Peyer's patch (tissue), 4 donors: ENCODE results near the gene PSORS1C2. TPM values are rescaled to one million over a fixed set of nuclear protein-coding genes. Genes with fewer than 3 reads are reported as not detected.

ENCODE experiments used
- DNase-seq, 3 donors: peaks; one replicate each; pipeline ENCODE4 v3.0.0-alpha.2; 2017 to 2019
- H3K27ac ChIP-seq, 4 donors: fragments of 200-600 bp; sonication (generic); one replicate each; pipeline ENCODE4 v1.5.1; 2016 to 2019
- H3K27me3 ChIP-seq, 2 donors: fragments of 200-600 bp; sonication (generic); one replicate each; pipeline ENCODE4 v1.5.1; 2019
- H3K36me3 ChIP-seq, 3 donors: fragments of 200-600 bp; sonication (generic); one replicate each; pipeline ENCODE4 v1.5.1; 2016 to 2019
- H3K4me1 ChIP-seq, 4 donors: fragments of 200-600 bp; sonication (generic); one replicate each; pipeline ENCODE4 v1.5.1; 2016 to 2019
- H3K4me3 ChIP-seq, 4 donors: fragments of 200-600 bp; sonication (generic); 1 replicate in 3 of 4; 2 replicates in 1 of 4; pipeline ENCODE4 v1.5.1; 2016 to 2019; ENCODE audit warnings: mild to moderate bottlenecking in 1 of 4
- H3K9me3 ChIP-seq, 4 donors: fragments of 200-600 bp; sonication (generic); one replicate each; pipeline ENCODE4 v1.5.1; 2016 to 2019; ENCODE audit warnings: mild to moderate bottlenecking in 1 of 4
- POLR2A ChIP-seq, 2 donors: fragments of 450-650 bp; IDR thresholded peaks; one replicate each; pipeline ENCODE4 v1.5.1; 2017; ENCODE audit warnings: antibody characterized with exemption in 2 of 2, mild to moderate bottlenecking in 2 of 2, moderate library complexity in 2 of 2
- total RNA-seq, 4 donors: library from RNA; depleted of rRNA; stranded (reverse); fragments of >200 nt; gene quantifications; one replicate each; pipeline ENCODE4 v1.1.0, GENCODE V29; 2016
- TF ChIP-seq, protein P1 (sequence below), 6 experiments: fragments of 450-650 bp in 4 of 6; fragments of 200-600 bp in 2 of 6; sonication (generic) in 1 of 6; IDR thresholded peaks; one replicate each; pipeline ENCODE4 v1.5.1; 2017 to 2019; ENCODE audit warnings: antibody characterized with exemption in 6 of 6, mild to moderate bottlenecking in 3 of 6, moderate library complexity in 1 of 6

PSORS1C2 gene
- total RNA-seq, 4 donors from 2014 or later = not detected

DNA sequence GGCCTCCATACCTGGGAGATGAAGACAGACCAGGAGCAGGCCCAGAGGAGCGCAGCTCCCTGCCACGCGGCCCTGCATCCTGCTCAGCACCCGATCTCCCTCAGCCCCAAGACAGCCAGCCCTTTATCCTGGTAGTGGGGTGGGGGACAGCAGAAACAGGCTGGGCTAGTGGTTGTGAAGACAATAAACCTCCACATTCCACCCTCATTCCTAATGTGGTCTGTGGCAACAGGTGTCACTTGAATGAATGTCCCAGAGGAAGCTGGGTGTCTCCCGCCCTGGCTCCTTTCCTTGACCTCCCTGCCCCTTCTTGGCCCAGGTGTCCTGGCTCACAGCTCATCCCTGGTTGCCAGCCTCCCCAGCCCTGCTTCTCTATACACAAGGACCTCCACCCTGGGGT is 26.4 kb downstream of the PSORS1C2 start, which contains the start of gene C6orf15:
TSS of gene C6orf15 (minus strand) at position 98 of the 400 bp plus-strand sequence. CDS start at position 78, 20 bp downstream.
- Histone ChIP-seq H3K27ac (no peak within 1 kb of the TSS), H3K27me3 (no peaks in the 10 kb centered on the region), H3K9me3 (no peaks in the 10 kb centered on the region), H3K36me3 (no peaks in the 10 kb centered on the region), H3K4me1 (peaks cover 0 to 12% (median 0%) of the 10 kb centered on the region in 4 donors), H3K4me3 (no peak within 1 kb of the TSS)
- TF ChIP-seq, protein P1, sequence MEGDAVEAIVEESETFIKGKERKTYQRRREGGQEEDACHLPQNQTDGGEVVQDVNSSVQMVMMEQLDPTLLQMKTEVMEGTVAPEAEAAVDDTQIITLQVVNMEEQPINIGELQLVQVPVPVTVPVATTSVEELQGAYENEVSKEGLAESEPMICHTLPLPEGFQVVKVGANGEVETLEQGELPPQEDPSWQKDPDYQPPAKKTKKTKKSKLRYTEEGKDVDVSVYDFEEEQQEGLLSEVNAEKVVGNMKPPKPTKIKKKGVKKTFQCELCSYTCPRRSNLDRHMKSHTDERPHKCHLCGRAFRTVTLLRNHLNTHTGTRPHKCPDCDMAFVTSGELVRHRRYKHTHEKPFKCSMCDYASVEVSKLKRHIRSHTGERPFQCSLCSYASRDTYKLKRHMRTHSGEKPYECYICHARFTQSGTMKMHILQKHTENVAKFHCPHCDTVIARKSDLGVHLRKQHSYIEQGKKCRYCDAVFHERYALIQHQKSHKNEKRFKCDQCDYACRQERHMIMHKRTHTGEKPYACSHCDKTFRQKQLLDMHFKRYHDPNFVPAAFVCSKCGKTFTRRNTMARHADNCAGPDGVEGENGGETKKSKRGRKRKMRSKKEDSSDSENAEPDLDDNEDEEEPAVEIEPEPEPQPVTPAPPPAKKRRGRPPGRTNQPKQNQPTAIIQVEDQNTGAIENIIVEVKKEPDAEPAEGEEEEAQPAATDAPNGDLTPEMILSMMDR (IDR thresholded peaks at IDR 0.05) = no peak
- TF ChIP-seq POLR2A (IDR thresholded peaks at IDR 0.05) = no peak
- no peak for DNase-seq

DNA sequence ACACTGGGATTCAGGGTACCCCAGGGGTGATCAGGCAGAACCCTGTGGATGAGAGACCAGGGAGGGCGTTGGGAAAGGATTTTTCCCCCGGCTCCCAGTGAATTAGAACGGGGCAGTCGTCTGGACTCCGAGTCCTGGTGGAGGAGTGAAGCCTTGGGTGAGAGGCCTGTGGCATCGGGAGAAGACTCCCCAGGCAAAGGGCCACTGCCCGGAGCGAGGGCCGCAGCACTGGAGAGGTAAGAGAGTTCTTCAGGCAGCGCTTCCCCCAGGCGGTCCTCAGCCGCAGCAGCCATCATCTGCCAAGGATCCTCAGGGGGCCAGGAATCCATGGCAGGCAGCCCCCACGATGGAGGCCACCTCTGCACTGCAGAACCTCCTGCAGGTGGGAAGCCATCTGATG is 27.2 kb downstream of the PSORS1C2 start:
- Histone ChIP-seq H3K27ac (no peak overlapping the region), H3K4me3 (no peak overlapping the region), H3K36me3 (no peaks in the 10 kb centered on the region), H3K4me1 (peaks cover 0 to 12% (median 0%) of the 10 kb centered on the region in 4 donors), H3K9me3 (no peaks in the 10 kb centered on the region), H3K27me3 (no peaks in the 10 kb centered on the region)
- no peak for DNase-seq
- no peak for TF ChIP-seq POLR2A (IDR thresholded peaks at IDR 0.05)

- no peak for DNase-seq
- no peaks in the 10 kb centered on the region for H3K9me3 ChIP-seq
- H3K36me3 ChIP-seq = no peaks in the 10 kb centered on the region
- H3K4me1 ChIP-seq = peaks cover 0 to 12% (median 0%) of the 10 kb centered on the region in 4 donors
- H3K27ac ChIP-seq = no peak overlapping the region
- H3K27me3 ChIP-seq = no peaks in the 10 kb centered on the region
- no peak overlapping the region for H3K4me3 ChIP-seq
- TF ChIP-seq, protein P1 (IDR thresholded peaks at IDR 0.05) = no peak
- TF ChIP-seq POLR2A (IDR thresholded peaks at IDR 0.05) = no peak
These were observed 27.9 kb downstream of the PSORS1C2 start for GRCh38 chr6:31110825-31111582.

- DNase-seq = no peak
- Histone ChIP-seq H3K27ac (no peak overlapping the region), H3K4me3 (no peak overlapping the region), H3K4me1 (no peaks in the 10 kb centered on the region), H3K27me3 (no peaks in the 10 kb centered on the region), H3K36me3 (no peaks in the 10 kb centered on the region), H3K9me3 (no peaks in the 10 kb centered on the region)
- no peak for TF ChIP-seq POLR2A (IDR thresholded peaks at IDR 0.05)
- TF ChIP-seq, protein P1 (IDR thresholded peaks at IDR 0.05) = no peak
These were observed 31.8 kb downstream of the PSORS1C2 start for GRCh38 chr6:31107052-31107451.

DNA sequence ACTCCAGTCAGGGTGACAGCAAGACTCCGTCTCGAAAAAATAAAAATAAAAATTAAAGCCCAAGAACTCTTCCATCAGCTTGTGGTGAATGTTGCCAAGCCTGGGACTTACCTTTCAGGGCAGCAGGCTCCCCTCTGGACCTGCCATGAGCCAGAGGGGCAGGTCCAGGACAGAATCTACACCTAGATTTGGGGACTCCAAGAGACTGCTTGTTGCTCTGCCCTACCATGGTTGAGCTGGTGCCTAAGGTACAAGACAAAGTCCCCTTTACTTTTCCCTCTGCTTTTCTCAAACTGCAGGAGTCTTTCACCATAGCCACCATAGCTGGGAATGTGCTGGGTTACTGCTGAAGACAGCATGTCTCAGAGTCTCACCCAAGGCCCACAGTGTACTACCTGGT is 35.7 kb downstream of the PSORS1C2 start:
- no peaks in the 10 kb centered on the region for H3K36me3 ChIP-seq
- TF ChIP-seq, protein P1 (IDR thresholded peaks at IDR 0.05) = no peak
- TF ChIP-seq POLR2A (IDR thresholded peaks at IDR 0.05) = no peak
- DNase-seq = no peak
- no peaks in the 10 kb centered on the region for H3K4me1 ChIP-seq
- H3K9me3 ChIP-seq = no peaks in the 10 kb centered on the region
- H3K27ac ChIP-seq = no peak overlapping the region
- H3K27me3 ChIP-seq = no peaks in the 10 kb centered on the region
- H3K4me3 ChIP-seq = no peak overlapping the region

DNA sequence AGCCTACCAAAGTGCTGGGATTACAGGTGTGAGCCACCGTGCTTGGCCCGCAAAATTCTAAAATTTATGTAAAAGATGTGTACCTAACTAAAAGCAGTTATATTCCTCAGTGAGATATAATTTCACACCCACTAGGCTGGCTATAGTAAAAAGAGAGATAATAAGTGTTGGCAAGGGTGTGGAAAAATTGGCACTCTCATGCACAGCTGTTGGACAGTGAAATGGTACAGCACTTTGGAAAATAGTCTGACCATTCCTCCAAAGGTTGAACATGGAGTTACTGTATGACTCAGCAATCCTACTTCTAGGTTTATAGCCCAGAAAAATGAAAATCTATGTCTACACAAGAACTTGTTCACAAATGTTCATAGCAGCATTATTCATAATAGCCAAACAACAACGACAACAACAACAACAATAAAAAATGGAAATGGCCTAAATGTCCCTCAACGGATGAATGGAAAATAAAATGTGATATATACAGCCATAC is 40.4 kb downstream of the PSORS1C2 start:
- Histone ChIP-seq H3K27ac (no peak overlapping the region), H3K4me1 (peaks cover 0 to 4% (median 0%) of the 10 kb centered on the region in 4 donors), H3K36me3 (no peaks in the 10 kb centered on the region), H3K27me3 (no peaks in the 10 kb centered on the region), H3K9me3 (no peaks in the 10 kb centered on the region), H3K4me3 (no peak overlapping the region)
- DNase-seq = no peak
- TF ChIP-seq, protein P1 (IDR thresholded peaks at IDR 0.05) = no peak
